Astrocyte of the cerebellum (primary cell): ENCODE measurements around the gene YWHAB.
"Not testable (repeated sequence)": the region's sequence is repeated elsewhere in the genome, so short reads cannot be mapped to it uniquely, and the experiment has no call there.

Experiments used
- DNase-seq: peaks from one replicate; pipeline ENCODE4 v3.0.0-alpha.2; 2011; ENCODE audit warnings: low read depth
- H3K4me3 ChIP-seq: 2 replicates; pipeline ENCODE4 v1.5.1; 2011; ENCODE audit warnings: mild to moderate bottlenecking, low read depth, low read length, moderate library complexity
- CTCF ChIP-seq: IDR thresholded peaks from 2 replicates; pipeline ENCODE4 v1.5.1; 2012; ENCODE audit warnings: low read length, low read depth, moderate library complexity, mild to moderate bottlenecking; ENCODE audit errors: missing control alignments
- in situ Hi-C: cut with HindIII; loops from 2 replicates; pipeline ENCODE4 v1.10.0; 2017; ENCODE audit warnings: low sequenced_read_pairs

Gene YWHAB

GRCh38 chr20:44866703-44867335 is 18.7 kb upstream of the YWHAB start:
- in situ Hi-C loops: loop anchor here (5.0 kb wide), 2 partner anchors 115 to 185 kb away; no protein-coding TSS in a partner anchor
- no peak for TF ChIP-seq CTCF
- no peak for DNase-seq
- no peak overlapping the region for H3K4me3 ChIP-seq

- TF ChIP-seq CTCF: no peak
- DNase-seq: no peak
- in situ Hi-C loops: loop anchor here (5.0 kb wide), 2 partner anchors 117 to 187 kb away; no protein-coding TSS in a partner anchor
- H3K4me3 ChIP-seq: no peak overlapping the region
Measured at GRCh38 chr20:44869471-44869870, 16.0 kb upstream of the YWHAB start.

- in situ Hi-C loops, DNase-seq: not testable (repeated sequence)
Measured at GRCh38 chr20:44882360-44882759, 3.1 kb upstream of the YWHAB start.

GRCh38 chr20:44883214-44883902 is 2.1 kb upstream of the YWHAB start:
- DNase-seq: no peak
- in situ Hi-C loops: no loop called here
- no peak overlapping the region for H3K4me3 ChIP-seq
- no peak for TF ChIP-seq CTCF

More at GRCh38 chr20:44882360-44882759, 3.1 kb upstream of the YWHAB start:
- H3K4me3 ChIP-seq: not testable (repeated sequence)

GRCh38 chr20:44884907-44885391 is 556 bp upstream of the YWHAB start:
- no peak for DNase-seq
- TF ChIP-seq CTCF: no peak
- H3K4me3 ChIP-seq: peak overlapping the region; percentile 95
- in situ Hi-C loops: no loop called here

GRCh38 chr20:44886266-44886651 is 754 bp downstream of the YWHAB start:
- H3K4me3 ChIP-seq: peak overlapping the region; percentile 95
- in situ Hi-C loops: no loop called here
- TF ChIP-seq CTCF: no peak
- DNase-seq: no peak

- in situ Hi-C loops: no loop called here
- no peak for DNase-seq
- TF ChIP-seq CTCF: no peak
- peak overlapping the region; percentile 95 for H3K4me3 ChIP-seq
Measured at GRCh38 chr20:44886828-44887227, 1.3 kb downstream of the YWHAB start.
